Measurements from ENCODE around the gene GNG11. TPM values are rescaled to one million over a fixed set of nuclear protein-coding genes. Genes with fewer than 3 reads are reported as not detected.

GNG11 gene
- total and polyA plus RNA-seq, 2 experiments from 2014 or later: 25.9 to 87.0 TPM

DNA sequence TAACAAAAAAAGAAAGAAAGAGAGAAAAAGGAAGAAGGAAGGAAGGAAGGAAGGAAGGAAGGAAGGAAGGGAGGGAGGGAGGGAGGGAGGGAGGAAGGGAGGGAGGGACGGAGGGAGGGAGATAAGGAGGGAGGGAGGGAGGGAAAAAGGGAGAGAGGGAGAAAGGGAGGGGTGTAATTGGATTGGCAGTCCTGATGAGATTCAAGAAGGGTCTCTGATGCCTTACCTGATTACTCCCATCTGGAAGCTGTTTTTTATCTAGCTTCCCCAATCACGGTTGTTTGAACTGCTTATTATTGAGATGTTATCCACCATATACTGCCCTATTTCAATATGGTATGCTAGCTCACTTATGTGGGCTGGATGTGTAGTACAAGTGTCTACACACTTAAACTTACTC lies 27.3 kb downstream of the GNG11 start:
- WGBS, 2 experiments (ENCODE audit: low coverage in 1 of 2, low lambda C conversion rate in 2 of 2, missing lambda C conversion rate in 2 of 2): 5 to 47% methylated on average over 1 to 2 of the region's 2 CpGs
- Histone ChIP-seq H3K9me2 (ENCODE audit: insufficient read depth) (no peaks in the 10 kb centered on the region; the same call in 1 of the 2 replicates), H3K9ac (no peak overlapping the region), H4K20me1 (ENCODE audit: insufficient read depth) (no peaks in the 10 kb centered on the region), H3K36me3 (ENCODE audit: low read depth) (no peaks in the 10 kb centered on the region), H3K4me3 (0 out of 2 replicates have a peak overlapping the region, but pooled peaks have one; percentile 5), H3K4me1 (ENCODE audit: insufficient read depth) (peaks cover 54% of the 10 kb centered on the region), H2AFZ (no peak overlapping the region), H3K4me2 (ENCODE audit: unreplicated experiment) (peak overlapping the region; percentile 47), H3K27ac (peak overlapping the region; percentile 75), H3K79me2 (ENCODE audit: insufficient read depth) (no peaks in the 10 kb centered on the region), H3K27me3 (replicated peaks; ENCODE audit: insufficient read depth) (no peaks in the 10 kb centered on the region), H3K9me3 (ENCODE audit: low read depth) (no peaks in the 10 kb centered on the region), H3F3A (ENCODE audit: insufficient read depth) (peaks cover 35% of the 10 kb centered on the region)
- DNase-seq: no peak
- no peak for TF ChIP-seq EZH2phosphoT487 (IDR thresholded peaks at IDR 0.05; ENCODE audit: insufficient read depth, low read depth)
- no peak for TF ChIP-seq EZH2 (IDR thresholded peaks at IDR 0.05; ENCODE audit: insufficient read depth, poor library complexity, severe bottlenecking)
- in situ Hi-C loops (cut with MboI): no loop called here

GRCh38 chr7:93949423-93949822 lies 27.9 kb downstream of the GNG11 start:
- H3K9ac ChIP-seq: peak overlapping the region; percentile 23; the same call in 1 of the 2 replicates
- TF ChIP-seq EZH2phosphoT487 (IDR thresholded peaks at IDR 0.05; ENCODE audit: insufficient read depth, low read depth) (0 out of 2 replicates have a peak, but pooled peaks have one; percentile 61), EZH2 (IDR thresholded peaks at IDR 0.05; ENCODE audit: insufficient read depth, poor library complexity, severe bottlenecking) (no peak)
- peak overlapping the region; percentile 47 for H3K4me2 ChIP-seq (ENCODE audit: unreplicated experiment)
- no peaks in the 10 kb centered on the region for H4K20me1 ChIP-seq (ENCODE audit: insufficient read depth)
- H3K9me2 ChIP-seq (ENCODE audit: insufficient read depth): no peaks in the 10 kb centered on the region; the same call in 1 of the 2 replicates
- peak overlapping the region; percentile 5; the same call in 1 of the 2 replicates for H3K4me3 ChIP-seq
- H3K27ac ChIP-seq: peak overlapping the region; percentile 75
- peaks cover 33% of the 10 kb centered on the region for H3F3A ChIP-seq (ENCODE audit: insufficient read depth)
- no peaks in the 10 kb centered on the region for H3K79me2 ChIP-seq (ENCODE audit: insufficient read depth)
- no peaks in the 10 kb centered on the region for H3K36me3 ChIP-seq (ENCODE audit: low read depth)
- in situ Hi-C loops (cut with MboI): no loop called here
- no peaks in the 10 kb centered on the region for H3K27me3 ChIP-seq (replicated peaks; ENCODE audit: insufficient read depth)
- DNase-seq: peak; percentile 94
- WGBS, 2 experiments (ENCODE audit: low coverage in 1 of 2, low lambda C conversion rate in 2 of 2, missing lambda C conversion rate in 2 of 2): 0 to 6% methylated on average over 1 of the region's 1 CpG
- 0 out of 2 replicates have a peak overlapping the region, but pooled peaks have one; percentile 13 for H2AFZ ChIP-seq
- H3K4me1 ChIP-seq (ENCODE audit: insufficient read depth): peaks cover 49% of the 10 kb centered on the region
- H3K9me3 ChIP-seq (ENCODE audit: low read depth): no peaks in the 10 kb centered on the region

DNA sequence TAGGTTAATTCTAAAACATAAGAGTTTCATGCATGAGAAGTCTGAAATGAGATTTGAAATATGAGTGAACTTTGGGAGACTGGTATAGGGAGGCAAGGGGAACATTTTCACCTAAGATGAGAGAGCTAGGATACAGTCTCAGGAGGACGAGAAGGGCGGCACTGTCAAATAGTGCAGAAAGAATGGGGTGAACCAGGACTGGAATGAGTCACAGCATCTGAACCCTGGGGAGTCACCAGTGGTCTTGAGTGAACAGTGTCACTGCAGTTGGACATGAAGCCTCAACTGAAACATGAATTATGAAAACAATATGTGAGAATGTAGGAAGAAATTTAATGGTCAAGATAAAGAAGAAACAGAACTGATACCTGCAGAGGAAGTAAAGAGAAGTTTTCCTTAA lies 33.8 kb downstream of the GNG11 start:
- H3K79me2 ChIP-seq (ENCODE audit: insufficient read depth): no peaks in the 10 kb centered on the region
- no peak for DNase-seq
- H3K4me2 ChIP-seq (ENCODE audit: unreplicated experiment): no peak overlapping the region
- H3K9me2 ChIP-seq (ENCODE audit: insufficient read depth): no peaks in the 10 kb centered on the region
- no peak overlapping the region for H3K27ac ChIP-seq
- H3F3A ChIP-seq (ENCODE audit: insufficient read depth): no peaks in the 10 kb centered on the region
- 98% methylated on average over 2 of the region's 2 CpGs for WGBS, 2 experiments (ENCODE audit: low coverage in 1 of 2, low lambda C conversion rate in 2 of 2, missing lambda C conversion rate in 2 of 2)
- no peak overlapping the region for H3K9ac ChIP-seq
- no peak overlapping the region for H2AFZ ChIP-seq
- in situ Hi-C loops (cut with MboI): no loop called here
- no peak for TF ChIP-seq EZH2phosphoT487 (IDR thresholded peaks at IDR 0.05; ENCODE audit: insufficient read depth, low read depth)
- TF ChIP-seq EZH2 (IDR thresholded peaks at IDR 0.05; ENCODE audit: insufficient read depth, poor library complexity, severe bottlenecking): no peak
- no peaks in the 10 kb centered on the region for H3K36me3 ChIP-seq (ENCODE audit: low read depth)
- no peaks in the 10 kb centered on the region for H3K27me3 ChIP-seq (replicated peaks; ENCODE audit: insufficient read depth)
- H3K9me3 ChIP-seq (ENCODE audit: low read depth): no peaks in the 10 kb centered on the region
- no peaks in the 10 kb centered on the region for H4K20me1 ChIP-seq (ENCODE audit: insufficient read depth)
- H3K4me3 ChIP-seq: no peak overlapping the region
- H3K4me1 ChIP-seq (ENCODE audit: insufficient read depth): peaks cover 11% of the 10 kb centered on the region

DNA sequence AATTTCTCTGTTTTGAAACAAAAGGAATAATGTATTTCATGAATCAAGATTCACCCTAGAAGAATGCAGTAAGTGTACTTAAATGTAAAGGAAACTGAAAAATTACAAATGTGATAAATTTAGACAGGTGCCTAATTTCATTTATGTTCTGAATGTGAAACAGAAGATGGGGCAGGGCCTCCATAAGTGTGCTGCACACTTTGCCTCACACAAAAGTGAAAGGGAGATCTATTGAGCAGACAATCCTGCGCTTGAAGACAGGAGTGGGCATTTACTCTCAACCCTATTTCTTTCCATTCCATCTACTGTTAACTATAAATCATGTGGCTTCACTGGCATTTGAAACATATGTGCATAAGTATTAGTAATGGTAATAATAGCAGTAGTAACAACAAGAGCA lies 36.2 kb downstream of the GNG11 start:
- Histone ChIP-seq H3K4me1 (ENCODE audit: insufficient read depth) (peaks cover 11% of the 10 kb centered on the region), H3K4me3 (no peak overlapping the region), H3K27me3 (replicated peaks; ENCODE audit: insufficient read depth) (no peaks in the 10 kb centered on the region), H3K4me2 (ENCODE audit: unreplicated experiment) (no peak overlapping the region), H3F3A (ENCODE audit: insufficient read depth) (no peaks in the 10 kb centered on the region), H3K27ac (no peak overlapping the region), H2AFZ (no peak overlapping the region), H3K36me3 (ENCODE audit: low read depth) (no peaks in the 10 kb centered on the region), H4K20me1 (ENCODE audit: insufficient read depth) (no peaks in the 10 kb centered on the region), H3K9me2 (ENCODE audit: insufficient read depth) (peaks cover 4% of the 10 kb centered on the region; the same call in 1 of the 2 replicates), H3K9me3 (ENCODE audit: low read depth) (no peaks in the 10 kb centered on the region), H3K9ac (no peak overlapping the region), H3K79me2 (ENCODE audit: insufficient read depth) (no peaks in the 10 kb centered on the region)
- in situ Hi-C loops (cut with MboI): no loop called here
- WGBS, 2 experiments (ENCODE audit: low coverage in 1 of 2, low lambda C conversion rate in 2 of 2, missing lambda C conversion rate in 2 of 2): 100% methylated on average over 1 of the region's 1 CpG
- TF ChIP-seq EZH2phosphoT487 (IDR thresholded peaks at IDR 0.05; ENCODE audit: insufficient read depth, low read depth): no peak
- no peak for TF ChIP-seq EZH2 (IDR thresholded peaks at IDR 0.05; ENCODE audit: insufficient read depth, poor library complexity, severe bottlenecking)
- DNase-seq: no peak
